Esophagus squamous epithelium (tissue), 4 donors: ENCODE results near the gene PDZD4.

Source experiments
- CTCF ChIP-seq, 6 experiments: fragments of 450-650 bp in 4 of 6; fragments of 200-600 bp in 2 of 6; sonication (generic) in 2 of 6; IDR thresholded peaks; one replicate each; pipeline ENCODE4 v1.5.1; 2016 to 2019; ENCODE audit warnings: antibody characterized with exemption in 6 of 6, mild to moderate bottlenecking in 4 of 6, moderate library complexity in 4 of 6
- POLR2A ChIP-seq, 4 donors: fragments of 450-650 bp; IDR thresholded peaks; one replicate each; pipeline ENCODE4 v1.6.1; 2017; ENCODE audit warnings: antibody characterized with exemption in 4 of 4, mild to moderate bottlenecking in 4 of 4, moderate library complexity in 3 of 4

- TF ChIP-seq CTCF (IDR thresholded peaks at IDR 0.05) (no peak), POLR2A (IDR thresholded peaks at IDR 0.05) (no peak)
Measured at GRCh38 chrX:153771415-153772315, 58.7 kb downstream of the PDZD4 start.
